Smooth muscle cell of the brain vasculature (primary cell): Measurements from ENCODE around the gene PCGF3.

Source experiments
- DNase-seq: peaks from one replicate; pipeline ENCODE4 v3.0.0-alpha.2; 2012; ENCODE audit warnings: low read depth, low spot score

Gene PCGF3, protein sequence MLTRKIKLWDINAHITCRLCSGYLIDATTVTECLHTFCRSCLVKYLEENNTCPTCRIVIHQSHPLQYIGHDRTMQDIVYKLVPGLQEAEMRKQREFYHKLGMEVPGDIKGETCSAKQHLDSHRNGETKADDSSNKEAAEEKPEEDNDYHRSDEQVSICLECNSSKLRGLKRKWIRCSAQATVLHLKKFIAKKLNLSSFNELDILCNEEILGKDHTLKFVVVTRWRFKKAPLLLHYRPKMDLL

DNA sequence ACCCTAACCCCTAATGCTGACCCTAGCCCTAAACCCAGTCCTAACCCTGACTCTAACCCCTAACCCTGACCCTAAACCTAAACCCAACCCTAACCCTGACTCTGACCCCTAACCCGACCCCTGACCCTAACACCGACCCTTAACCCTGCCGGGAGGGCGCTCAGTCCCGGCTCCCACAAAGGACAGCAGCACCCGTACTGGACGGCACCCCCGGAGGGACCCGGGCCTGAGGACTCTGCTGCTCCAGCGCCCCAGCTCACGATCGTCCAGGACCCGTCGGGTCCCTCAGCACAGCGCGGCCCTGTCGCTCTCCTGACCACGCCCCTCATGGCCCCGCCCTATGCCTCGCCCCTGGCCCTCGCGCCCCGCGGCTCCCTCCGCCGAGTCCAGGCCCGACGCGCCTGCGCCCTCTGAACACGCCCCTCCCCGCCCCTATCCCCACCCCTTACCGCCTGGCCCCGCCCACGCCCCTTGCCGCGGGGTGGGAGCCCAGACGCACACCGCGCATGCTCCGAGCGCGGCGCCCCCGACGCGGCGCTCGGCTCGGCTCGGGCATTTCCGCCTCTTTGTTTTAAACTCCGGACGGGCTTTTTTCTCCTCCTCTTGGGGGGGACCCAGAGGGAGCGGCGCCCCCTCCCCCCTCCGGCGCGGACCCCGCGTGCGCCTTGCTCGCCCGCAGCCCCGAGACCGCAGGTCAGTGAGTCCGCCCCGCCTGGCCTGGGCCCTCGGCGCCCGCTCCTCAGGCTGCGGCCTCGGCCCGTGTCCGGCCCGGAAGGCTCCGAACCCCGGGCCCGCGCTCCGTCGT is at the start of gene PCGF3:
Gene PCGF3 (plus strand): TSS at position 555 of the 805 bp plus-strand sequence. CDS start 27,849 bp downstream, outside the sequence.
- DNase-seq: peak; percentile 87

DNA sequence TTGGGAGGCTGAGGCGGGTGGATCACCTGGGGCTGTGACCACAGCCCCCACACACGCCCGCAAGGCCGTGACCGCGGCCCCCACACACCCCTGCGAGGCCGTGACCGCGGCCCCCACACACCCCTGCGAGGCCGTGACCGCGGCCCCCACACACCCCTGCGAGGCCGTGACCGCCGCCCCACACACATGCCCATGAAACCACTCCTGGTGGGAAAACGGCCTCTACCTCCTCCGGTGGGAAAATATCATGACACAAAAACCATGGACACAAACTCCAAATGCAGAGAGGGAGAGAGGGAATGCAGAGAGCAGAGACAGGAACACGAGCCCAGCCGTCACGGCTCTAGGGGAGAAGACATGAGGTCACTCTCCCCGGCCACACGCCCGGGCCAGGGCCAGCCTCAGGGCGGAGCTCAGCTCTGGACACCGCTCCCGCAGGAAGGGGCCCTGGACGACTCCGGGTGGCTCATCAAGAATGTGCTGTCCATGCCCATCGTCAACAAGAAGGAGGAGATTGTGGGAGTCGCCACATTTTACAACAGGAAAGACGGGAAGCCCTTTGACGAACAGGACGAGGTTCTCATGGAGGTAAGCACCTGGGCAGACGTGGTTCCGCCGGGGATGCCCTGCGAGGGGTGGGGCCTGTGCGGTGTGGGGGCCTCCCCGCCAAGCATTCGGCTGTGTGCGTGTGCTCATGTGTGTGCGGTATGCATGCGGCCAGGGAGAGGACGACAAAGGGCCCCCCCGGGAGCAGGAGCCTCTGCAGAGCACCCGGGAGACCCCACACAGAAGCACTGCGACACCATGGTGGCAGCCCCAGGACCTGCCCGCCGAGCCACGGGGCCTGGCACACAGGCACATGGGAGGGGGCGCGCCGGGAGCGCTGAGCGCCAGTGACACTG is 48.9 kb upstream of the PCGF3 start:
- no peak for DNase-seq

DNA sequence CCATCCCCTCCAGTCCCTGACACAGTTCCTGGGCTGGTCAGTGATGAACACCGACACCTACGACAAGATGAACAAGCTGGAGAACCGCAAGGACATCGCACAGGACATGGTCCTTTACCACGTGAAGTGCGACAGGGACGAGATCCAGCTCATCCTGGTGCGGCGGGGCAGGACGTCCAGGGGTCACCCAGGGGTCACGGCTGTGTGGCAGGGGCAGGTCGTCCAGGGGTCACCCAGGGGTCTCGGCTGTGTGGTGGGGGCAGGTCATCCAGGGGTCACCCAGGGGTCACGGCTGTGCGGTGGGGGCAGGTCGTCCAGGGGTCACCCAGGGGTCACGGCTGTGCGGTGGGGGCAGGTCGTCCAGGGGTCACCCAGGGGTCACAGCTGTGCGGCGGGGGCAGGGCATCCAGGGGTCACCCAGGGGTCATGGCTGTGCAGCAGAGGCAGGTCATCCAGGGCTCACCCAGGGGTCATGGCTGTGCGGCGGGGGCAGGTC is 48.2 kb upstream of the PCGF3 start:
- DNase-seq: no peak

DNA sequence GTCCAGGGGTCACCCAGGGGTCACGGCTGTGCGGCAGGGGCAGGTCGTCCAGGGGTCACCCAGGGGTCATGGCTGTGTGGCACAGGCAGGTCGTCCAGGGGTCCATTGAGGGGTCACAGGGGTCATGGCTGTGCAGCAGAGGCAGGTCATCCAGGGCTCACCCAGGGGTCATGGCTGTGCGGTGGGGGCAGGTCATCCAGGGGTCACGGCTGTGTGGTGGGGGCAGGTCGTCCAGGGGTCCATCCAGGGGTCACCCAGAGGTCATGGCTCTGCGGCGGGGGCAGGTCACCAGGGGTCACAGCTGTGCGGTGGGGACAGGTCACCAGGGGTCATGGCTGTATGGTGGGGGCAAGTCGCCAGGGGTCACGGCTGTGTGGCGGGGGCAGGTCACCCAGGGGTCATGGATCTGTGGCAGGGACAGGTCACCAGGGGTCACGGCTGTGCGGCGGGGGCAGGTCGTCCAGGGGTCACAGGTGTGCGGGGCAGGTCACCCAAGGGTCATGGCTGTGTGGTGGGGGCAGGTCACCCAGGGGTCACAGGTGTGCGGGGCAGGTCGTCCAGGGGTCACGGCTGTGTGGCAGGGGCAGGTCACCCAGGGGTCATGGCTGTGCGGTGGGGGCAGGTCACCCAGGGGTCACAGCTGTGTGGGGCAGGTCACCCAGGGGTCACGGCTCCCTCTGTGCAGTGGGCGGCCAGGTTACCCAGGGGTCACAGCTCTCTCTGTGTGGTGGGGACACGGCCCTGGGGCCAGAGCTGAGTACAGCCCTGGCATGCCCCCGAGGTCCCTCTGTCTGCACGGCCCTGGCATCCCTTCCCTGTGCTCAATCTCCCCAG is 47.6 kb upstream of the PCGF3 start:
- DNase-seq: no peak

- DNase-seq: no peak
These were observed 46.7 kb upstream of the PCGF3 start for GRCh38 chr4:658681-659667.

- DNase-seq: no peak
These were observed 45.8 kb upstream of the PCGF3 start for GRCh38 chr4:659851-660250.

- DNase-seq: no peak
These were observed 45.2 kb upstream of the PCGF3 start for GRCh38 chr4:660401-660800.

GRCh38 chr4:661231-661630 is 44.4 kb upstream of the PCGF3 start:
- no peak for DNase-seq

GRCh38 chr4:661881-662761 is 43.5 kb upstream of the PCGF3 start:
- DNase-seq: no peak

DNA sequence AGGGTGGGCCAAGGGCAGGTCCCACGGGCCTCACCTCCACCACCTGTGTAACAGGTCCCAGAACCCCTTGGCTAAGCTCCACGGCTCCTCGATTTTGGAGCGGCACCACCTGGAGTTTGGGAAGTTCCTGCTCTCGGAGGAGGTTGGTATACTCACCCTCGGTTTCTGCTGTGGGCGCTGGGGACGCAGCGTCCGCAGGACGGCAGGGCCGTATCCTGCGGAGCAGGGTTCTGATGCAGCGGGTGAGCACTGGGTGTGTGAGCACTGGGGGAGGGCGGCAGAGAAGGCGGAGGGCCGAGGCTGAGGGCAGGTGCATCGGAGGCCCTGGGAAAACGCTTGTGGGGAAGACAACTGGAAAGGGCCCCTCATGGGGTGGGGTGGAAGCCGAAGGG is 42.6 kb upstream of the PCGF3 start:
- DNase-seq: no peak

GRCh38 chr4:663438-664428 is 41.9 kb upstream of the PCGF3 start:
- no peak for DNase-seq

GRCh38 chr4:664713-665231 is 40.9 kb upstream of the PCGF3 start:
- no peak for DNase-seq

- no peak for DNase-seq
These were observed 40.3 kb upstream of the PCGF3 start for GRCh38 chr4:665381-665750.

GRCh38 chr4:665751-666435 is 39.7 kb upstream of the PCGF3 start:
- DNase-seq: no peak

DNA sequence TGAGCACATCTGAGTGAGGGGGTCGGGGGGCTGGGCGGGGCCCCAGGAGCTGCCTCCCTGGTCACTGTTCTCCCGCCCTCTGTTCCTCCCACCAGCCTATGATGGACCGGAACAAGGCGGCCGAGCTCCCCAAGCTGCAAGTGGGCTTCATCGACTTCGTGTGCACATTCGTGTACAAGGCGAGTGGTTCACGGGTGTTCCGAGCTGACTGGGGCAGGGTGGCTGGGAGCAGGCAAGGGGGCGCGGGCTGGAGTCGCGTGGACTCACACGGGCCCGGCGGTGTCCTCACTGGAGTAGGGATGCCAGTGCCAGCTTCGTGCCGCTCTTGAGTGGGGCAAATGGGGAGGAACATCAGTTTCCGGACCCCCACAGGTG is 39.2 kb upstream of the PCGF3 start:
- no peak for DNase-seq

DNA sequence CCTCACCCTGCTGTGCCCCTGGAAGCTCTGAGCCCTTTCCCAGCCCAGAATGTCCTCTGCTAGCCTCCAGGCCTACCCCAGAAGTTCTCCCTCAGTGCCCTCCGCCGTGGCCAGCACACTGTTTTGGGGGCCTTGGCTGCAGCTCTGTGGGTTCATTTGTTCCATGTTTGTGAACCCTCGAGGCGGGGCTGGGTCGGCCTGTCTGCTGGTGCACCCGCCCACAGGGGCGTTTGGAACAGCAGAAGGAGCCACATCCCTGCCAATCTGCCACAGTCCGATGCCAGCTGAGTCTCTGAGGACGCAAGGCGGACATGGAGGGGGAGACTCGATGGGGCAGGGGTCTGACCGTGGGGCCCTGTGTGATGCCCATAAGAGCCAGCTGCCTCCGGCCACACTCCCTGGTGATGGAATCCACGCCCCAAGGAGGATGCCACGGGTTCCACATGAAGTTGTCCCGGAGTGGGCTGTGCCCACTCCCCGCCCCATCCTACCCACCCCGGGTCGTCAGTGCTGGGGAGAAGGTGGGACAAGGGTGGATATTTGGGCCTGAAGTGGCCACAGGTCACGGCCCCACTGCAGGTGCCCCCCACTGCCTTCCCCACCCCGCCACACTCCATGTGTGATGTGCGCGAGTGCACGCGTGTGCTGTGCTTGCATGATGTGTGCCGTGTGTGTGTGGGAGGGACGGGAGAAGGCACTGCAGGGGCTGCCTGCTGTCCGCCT is 38.6 kb upstream of the PCGF3 start:
- DNase-seq: no peak
